ENCODE data around the gene CYP27A1.

Gene CYP27A1

DNA sequence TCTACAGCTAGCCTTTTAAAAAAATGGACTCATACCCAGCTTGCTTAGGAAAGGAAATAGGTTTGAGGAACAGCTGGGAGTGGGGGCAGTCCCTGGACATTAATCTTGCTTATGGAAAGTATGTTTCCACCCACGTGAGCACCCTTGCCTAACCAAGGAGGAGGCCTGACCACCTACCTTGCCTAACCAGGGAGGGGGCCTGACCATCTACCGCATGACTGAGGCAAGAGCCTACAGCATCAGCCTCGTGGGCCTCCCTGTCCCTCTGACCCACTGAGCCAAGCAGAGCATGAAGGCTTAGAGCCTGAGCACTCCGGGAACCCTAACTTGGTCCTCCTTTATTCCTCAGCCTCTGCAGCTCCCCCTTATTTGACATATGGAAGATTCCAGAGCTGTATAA lies 29.4 kb downstream of the CYP27A1 start:
- DNase-seq (ENCODE audit: low read depth in 2 of 2): no peak

DNA sequence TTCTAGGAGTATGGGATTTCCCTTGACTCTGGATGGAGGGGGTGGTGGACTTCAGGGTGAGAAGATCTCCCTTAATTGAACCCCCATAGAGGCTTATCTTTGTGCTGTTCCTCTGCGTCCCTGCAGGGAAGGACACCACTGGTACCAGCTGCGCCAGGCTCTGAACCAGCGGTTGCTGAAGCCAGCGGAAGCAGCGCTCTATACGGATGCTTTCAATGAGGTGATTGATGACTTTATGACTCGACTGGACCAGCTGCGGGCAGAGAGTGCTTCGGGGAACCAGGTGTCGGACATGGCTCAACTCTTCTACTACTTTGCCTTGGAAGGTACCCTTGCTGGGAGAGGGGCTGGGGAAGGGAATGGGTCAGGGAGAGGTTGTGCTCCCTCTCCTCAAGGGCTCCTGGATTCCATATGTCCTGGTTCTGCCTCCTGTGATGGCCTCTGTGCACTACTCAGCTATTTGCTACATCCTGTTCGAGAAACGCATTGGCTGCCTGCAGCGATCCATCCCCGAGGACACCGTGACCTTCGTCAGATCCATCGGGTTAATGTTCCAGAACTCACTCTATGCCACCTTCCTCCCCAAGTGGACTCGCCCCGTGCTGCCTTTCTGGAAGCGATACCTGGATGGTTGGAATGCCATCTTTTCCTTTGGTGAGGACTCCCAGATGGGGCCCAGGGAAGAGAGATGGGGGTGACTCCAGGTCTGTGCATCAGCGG lies 30.3 kb downstream of the CYP27A1 start:
- DNase-seq (ENCODE audit: low read depth in 2 of 2): no peak

- DNase-seq (ENCODE audit: low read depth in 2 of 2): no peak
Measured at GRCh38 chr2:218812861-218813260, 30.9 kb downstream of the CYP27A1 start.

DNA sequence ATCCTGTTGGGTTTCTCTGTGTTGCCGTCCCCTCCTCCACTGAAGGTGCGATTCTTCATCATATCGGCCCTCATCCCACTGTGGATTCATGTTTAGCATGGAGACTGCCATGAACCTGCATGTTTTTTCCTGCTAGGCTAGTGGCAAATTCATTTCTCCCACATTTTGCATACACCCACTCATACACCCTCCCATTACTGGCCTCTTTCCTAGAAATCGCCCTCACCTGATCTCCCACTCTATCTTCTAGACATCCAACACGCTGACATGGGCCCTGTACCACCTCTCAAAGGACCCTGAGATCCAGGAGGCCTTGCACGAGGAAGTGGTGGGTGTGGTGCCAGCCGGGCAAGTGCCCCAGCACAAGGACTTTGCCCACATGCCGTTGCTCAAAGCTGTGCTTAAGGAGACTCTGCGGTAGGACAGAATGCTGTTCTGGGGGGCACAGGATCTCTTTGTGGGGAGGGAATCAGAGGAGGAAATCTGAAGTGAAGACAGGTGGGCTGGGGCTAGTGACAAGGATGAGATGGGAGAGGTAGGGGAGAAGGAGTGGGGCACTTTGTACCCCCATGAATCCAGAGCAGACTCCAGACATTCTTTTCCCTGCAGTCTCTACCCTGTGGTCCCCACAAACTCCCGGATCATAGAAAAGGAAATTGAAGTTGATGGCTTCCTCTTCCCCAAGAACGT lies 32.0 kb downstream of the CYP27A1 start:
- DNase-seq (ENCODE audit: low read depth in 2 of 2): no peak

DNA sequence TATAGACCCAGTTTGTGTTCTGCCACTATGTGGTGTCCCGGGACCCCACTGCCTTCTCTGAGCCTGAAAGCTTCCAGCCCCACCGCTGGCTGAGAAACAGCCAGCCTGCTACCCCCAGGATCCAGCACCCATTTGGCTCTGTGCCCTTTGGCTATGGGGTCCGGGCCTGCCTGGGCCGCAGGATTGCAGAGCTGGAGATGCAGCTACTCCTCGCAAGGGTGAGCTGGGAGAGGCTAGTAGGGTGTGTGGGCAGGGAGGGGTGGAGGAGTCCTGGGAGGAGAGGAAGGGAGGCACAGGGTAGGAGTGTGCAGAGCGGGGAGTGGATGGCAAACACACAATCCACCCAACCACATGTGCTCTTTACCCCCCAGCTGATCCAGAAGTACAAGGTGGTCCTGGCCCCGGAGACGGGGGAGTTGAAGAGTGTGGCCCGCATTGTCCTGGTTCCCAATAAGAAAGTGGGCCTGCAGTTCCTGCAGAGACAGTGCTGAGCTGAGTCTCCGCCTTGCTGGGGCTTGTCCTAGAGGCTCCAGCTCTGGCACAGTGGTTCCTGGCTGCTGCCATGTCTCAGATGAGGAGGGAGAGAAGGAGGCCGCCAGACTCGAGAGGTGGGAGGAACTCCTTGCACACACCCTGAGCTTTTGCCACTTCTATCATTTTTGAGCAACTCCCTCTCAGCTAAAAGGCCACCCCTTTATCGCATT lies 32.7 kb downstream of the CYP27A1 start:
- no peak for DNase-seq (ENCODE audit: low read depth in 2 of 2)

DNA sequence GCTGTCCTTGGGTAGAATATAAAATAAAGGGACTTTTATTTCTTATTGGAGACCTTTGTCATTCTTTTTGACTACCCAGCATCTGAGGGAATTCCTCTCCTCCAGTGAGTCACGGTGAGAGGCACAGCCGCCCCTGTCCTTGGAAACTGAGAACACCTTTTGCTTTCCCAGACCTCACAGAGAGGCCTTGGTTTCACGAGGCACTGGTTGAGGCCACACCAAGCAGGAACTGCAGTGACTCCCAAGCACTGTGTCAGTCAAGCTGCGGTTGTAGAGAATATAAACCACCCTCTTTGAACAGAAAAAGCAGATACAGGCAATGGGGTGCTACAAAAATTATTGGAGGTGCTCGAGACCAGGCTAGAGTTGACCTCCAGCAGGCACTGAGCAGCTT lies 33.3 kb downstream of the CYP27A1 start:
- DNase-seq (ENCODE audit: low read depth in 2 of 2): no peak

DNA sequence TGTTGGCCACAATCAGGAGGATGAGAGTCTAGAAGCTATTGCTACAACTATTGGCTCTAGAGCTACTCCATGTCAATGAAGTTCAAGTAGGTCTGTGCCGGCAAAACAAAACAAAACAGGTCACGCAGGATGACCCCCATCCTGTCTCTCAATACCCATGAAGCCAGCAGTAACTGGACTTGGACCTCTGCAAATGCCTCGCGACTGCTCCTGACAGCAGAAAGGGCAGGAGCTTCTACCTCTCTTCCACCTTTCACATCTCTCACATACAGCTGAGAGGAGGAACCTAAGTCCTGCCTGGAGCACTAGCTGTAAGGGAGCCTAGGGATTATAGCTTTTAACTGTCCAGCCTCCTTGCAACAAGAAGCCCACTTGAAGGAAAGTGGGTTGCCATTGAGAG lies 33.7 kb downstream of the CYP27A1 start:
- no peak for DNase-seq (ENCODE audit: low read depth in 2 of 2)

DNA sequence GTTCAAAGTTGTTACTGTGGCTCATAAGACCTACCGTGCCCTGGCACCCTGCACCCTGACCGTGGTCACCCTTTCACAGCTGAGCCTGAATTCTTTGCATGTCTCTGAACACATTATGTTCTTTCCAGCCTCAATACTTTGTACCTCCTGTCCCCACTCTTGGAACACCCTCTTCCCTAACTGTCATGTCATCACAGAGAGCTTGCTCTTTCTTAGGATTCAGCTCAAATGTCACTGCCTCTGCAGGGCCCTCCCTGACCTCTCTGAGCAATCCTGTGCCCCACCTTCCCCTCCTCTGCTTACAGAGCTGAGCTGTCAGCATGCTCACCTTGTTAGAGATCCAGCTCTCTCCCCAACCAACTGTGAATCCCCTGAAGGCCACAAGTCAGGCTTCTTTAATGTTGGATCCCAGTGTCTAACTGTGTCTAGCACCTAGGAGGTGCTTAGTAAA lies 34.6 kb downstream of the CYP27A1 start:
- DNase-seq (ENCODE audit: low read depth in 2 of 2): no peak

DNA sequence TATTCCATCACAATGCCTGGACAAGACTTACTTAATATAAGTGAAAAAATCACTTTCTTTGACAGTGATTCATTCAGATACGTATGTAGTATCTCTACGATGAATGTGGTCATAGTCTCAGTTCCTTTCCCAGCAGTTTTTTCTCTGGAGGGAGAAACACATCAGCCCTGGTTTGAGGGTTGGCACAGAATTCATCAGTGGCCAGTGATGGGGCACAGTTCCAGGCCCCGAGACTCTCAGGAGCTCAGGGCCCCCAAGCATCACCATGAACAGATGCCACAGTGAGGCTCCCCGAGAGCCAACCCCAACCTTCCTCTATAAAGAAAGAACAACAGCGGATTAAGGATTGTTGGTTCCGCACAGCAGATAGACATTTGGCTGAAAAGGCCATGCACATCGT lies 37.1 kb downstream of the CYP27A1 start:
- no peak for DNase-seq (ENCODE audit: low read depth in 2 of 2)

GRCh38 chr2:218820746-218821369 lies 38.9 kb downstream of the CYP27A1 start:
- no peak for DNase-seq (ENCODE audit: low read depth in 2 of 2)

DNA sequence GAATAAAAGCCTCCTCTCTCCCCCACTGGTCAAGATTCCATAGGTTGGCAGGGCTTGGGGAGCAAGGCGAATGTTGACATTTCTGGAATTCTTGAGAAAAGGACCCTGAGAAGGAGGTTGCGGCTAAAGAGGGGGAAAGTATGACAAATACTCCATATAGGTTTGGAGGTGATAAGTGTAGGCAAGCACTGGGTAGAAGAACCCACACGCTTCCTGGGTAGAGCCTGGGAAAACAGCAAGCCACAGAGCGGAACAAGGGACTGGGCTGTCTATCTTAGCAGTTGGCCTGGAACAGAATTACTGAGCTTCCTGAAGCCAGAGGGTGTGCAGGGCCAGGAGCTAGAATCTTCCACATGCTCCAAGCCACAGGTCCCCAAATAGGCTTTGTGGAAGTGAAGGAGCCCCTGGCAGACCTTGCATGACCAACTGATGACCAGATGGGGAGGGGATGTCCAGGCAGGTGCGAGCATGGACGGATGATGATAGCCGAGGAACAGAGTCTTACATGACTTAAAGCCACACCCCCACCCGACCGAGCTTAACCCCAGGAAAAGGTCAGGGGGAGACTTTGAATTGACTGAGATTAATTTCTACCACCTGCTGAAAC lies 39.8 kb downstream of the CYP27A1 start:
- no peak for DNase-seq (ENCODE audit: low read depth in 2 of 2)

DNA sequence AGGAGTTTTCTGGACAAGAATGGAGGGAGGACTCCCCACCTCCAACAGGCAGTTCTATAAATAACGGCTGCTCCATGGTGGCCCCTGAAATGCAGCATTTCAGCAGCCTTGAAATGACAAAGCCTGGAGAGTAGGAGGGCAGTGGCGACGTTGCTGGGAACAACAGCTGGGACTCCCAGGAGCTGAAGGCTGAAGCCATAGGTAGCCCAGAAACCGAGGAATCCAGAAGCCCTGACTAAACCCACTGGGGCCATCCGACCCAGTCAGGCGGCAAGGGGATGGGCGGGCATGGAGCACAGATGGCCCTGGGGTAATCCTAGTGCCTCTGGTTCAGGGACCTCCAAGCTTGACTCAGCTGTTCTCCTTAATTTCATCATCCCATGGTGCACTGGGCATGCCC lies 40.7 kb downstream of the CYP27A1 start:
- no peak for DNase-seq (ENCODE audit: low read depth in 2 of 2)

- no peak for DNase-seq (ENCODE audit: low read depth in 2 of 2)
Measured at GRCh38 chr2:218823196-218823855, 41.4 kb downstream of the CYP27A1 start.

- DNase-seq (ENCODE audit: low read depth in 2 of 2): no peak
Measured at GRCh38 chr2:218824004-218824403, 42.1 kb downstream of the CYP27A1 start.

DNA sequence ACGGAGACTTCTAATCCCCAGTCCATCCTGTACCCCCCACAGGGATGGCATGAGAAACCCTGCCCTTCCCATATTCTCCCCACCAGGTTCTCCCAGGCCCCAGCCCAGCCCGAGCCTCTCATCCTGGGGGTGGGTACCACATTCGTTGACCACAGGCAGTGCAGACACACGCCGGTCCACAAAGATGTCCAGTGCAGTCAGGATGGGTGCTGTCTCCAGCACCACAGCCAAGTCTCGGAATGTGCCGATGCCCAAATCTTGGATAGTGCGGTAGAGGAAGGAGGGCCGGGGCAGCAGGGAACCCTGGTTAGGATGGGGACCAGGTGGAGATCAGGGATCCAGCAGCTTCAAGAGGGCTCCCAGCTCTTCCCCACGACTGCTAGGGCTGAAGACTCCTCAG lies 44.8 kb downstream of the CYP27A1 start:
- no peak for DNase-seq (ENCODE audit: low read depth in 2 of 2)

GRCh38 chr2:218827701-218828476 lies 45.9 kb downstream of the CYP27A1 start:
- DNase-seq (ENCODE audit: low read depth in 2 of 2): no peak

DNA sequence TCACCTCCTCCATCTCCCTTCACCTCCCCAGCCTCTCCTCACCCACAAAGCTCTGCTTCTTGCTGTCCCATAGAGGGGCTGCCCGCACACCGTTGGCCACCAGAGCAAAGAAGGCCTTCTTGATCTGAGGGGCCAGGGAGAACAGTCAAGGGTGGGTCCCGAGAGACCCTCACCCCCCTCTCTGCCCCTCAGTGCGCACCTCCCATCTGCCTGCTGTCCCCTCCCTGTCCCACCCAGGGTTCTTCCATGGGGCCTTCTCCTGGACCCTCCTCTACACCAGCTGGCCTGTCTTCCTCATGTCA lies 46.5 kb downstream of the CYP27A1 start:
- no peak for DNase-seq (ENCODE audit: low read depth in 2 of 2)

DNA sequence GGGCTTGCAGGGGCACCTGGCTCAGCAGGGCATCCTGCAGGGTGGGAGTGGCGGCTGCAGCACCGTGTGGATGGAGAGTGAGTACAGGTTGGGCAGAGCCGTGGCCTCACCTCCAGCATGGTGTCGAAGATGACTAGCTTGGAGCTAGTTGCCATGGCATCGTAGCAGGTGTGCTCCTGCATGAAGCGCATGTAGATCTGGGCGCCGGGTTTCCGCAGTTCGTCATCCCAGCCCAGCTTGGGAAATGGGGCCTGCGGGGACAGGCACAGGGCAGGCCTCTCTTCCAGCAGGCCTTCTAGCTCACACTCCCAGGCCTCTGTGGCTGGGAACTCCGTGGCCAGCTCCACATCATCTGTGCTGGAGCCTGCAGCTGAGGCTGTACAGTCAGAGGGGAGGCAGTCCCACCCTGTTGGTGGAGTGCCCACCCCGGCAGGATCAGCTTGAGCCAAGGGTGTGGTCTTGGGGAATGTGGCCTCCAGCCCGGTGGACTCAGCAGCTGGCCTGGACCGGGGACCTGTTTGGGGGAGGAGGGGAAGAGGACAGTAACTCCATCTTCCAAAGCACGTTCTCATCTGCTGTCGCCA lies 48.0 kb downstream of the CYP27A1 start:
- no peak for DNase-seq (ENCODE audit: low read depth in 2 of 2)

DNA sequence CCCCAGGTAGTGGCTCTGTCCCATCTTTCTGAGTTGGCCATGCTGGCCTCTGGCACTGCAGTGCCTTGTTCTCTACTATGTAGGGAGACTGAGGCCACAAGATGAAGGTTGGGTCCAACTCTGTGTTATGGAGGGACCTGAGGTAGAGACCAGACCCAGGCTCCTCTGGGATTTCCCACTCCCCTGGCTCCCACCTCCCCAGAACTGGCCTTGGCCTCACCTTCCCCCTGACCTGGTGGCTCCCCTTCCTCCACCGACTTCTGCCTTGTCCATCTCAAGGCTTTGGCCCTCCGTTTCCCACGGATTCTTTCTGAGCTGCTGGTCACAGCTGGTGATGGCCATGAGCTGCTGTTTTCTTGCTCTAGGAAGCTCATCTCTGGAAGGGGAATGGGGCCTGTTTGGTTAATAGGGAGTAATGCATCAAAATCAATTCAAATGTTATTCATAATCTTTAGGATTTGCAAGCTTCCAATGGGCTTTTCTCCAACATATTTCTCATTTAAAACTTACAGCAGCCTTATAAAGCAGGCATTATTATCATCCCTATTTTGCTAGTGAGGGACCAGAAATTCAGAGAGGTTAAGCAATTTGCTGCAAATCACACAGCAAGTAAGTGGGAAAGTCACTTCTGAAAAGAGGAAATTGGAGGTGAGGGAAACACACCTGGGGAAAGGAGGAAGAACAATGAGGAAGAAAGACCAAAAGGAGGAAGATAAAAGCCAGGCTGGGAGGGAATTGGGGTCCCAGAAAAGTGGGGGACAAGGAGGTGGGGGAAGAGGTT lies 48.8 kb downstream of the CYP27A1 start:
- DNase-seq (ENCODE audit: low read depth in 2 of 2): no peak

All from stimulated activated CD8-positive, alpha-beta memory T cell treated with anti-CD3 and anti-CD28 coated beads, Interleukin-15, amount 100 ng/mL, for 48 hours (primary cell).